NCI-H526 (cell line): ENCODE data around the gene ZNF266.

Experiments
- DNase-seq, 2 experiments: peaks; one replicate each; lab custom pipeline; 2025; lab: John Stamatoyannopoulos, UW

ZNF266 gene

GRCh38 chr19:9435279-9436268, at the start of gene ZNF266:
Gene ZNF266 (minus strand): TSS chr19:9435573. CDS start chr19:9420089, 15,484 bp downstream.
- peak; percentile 63 to 91 for DNase-seq

- no peak for DNase-seq
Observed at GRCh38 chr19:9485140-9485539, 49.8 kb upstream of the ZNF266 start.

DNA sequence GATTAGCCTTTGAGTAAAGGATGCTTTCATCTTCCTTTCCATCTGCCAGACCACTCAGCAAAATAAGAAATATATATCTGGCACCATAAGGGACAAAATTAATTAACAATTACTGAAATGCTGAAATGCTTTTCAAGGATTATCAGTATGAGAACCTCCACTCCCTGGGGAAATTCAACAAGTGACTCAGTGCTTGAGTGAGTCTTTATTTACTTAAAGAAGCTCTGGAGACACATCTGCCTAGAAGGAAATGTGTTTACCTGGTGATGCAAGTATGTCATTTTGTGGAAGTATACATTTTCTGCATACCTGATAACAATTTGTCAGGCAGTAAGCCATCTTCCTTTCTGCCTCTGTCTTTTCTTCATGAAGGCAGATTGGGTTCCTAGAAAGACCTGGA, 39.6 kb upstream of the ZNF266 start:
- no peak for DNase-seq

- DNase-seq, result no peak
Observed at GRCh38 chr19:9467161-9467560, 31.8 kb upstream of the ZNF266 start.

GRCh38 chr19:9461938-9462337, 26.6 kb upstream of the ZNF266 start:
- no peak for DNase-seq

DNA sequence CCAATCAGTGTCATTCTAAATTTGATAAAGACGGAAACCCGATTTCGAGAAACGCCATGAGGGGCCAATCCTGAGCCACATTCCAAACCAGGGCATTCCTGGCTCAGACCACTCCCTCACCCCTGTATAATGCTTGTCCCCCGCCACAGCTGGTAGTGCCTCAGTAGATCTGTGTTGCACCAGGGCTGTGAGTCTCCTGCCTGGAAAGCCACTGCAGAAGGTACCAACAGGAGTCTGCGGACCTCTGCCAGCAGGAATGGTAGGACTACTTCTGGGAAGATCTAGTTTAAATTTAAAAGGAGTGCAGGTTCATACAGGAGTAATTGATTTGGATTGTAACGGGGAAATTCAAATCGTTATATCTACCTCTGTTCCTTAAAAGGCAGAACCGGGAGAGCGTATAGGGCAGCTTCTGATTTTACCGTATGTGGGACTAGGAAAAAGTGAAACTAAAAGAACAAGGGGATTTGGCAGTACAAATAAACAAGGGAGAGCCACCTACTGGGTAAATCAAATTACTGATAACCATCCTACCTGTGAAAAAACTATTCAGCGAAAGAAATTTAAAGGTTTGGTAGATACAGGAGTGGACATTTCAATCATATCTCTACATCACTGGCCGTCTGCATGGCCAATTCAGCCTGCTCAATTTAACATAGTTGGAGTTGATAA, 20.8 kb upstream of the ZNF266 start:
- DNase-seq, result peak in 1 of 2 experiments; percentile 8

DNA sequence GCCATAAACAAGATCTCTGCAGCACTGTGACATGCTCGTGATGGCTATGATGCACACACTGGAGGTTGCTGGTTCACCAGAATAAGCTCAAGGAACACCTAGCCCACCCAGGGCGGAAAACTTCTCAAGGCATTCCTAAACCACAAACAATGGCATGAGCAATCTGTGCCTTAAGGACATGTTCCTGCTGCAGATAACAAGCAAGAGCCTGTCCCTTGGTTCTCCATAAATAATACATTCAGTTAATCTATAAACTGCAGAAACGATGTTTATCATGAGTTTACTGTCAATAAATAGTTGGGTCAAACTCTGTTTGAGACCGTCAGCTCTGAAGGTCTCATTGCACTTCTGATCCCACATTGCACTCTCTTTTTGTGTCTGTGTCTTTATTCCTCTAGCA, 18.6 kb upstream of the ZNF266 start:
- DNase-seq, result no peak

DNA sequence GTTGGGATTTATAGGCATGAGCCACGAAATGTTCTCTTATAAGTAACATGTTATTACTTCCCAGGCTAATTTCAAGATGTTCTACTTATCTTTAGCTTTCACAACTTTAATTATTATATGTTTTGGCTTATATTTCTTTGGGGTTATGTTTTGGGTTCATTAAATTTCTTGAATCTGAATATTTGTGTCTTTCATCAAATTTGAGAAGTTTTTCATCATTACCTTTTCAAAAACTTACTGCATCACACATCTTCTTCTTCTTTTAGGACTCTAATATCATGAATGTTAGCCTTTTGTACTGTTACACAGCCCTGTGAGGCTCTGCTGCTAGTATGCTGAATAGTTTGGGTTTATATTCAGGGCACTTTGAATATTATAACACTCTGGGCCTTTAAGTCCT, 9.7 kb upstream of the ZNF266 start:
- DNase-seq, result no peak

DNA sequence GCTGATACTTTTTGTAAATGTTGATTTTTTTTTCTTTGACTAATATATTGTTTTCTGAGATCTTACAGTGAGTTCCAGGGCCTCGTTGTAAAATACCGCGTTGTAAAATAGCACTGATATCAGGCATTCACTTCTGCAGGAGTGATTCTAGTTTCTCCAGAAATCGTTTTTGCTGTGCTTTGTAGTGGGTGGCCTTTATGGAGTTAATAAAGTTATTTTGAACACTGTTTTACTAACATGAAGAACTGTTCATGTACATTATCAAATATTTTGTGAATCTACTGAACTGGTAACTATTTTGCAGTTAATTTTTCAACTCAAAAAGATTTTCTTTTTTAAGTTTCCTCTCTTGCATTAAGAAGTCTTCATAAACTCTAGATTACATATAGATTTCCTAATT, 985 bp upstream of the ZNF266 start:
- DNase-seq, result no peak

GRCh38 chr19:9431475-9431874, 3.9 kb downstream of the ZNF266 start:
- peak in 1 of 2 experiments; percentile 24 for DNase-seq

DNA sequence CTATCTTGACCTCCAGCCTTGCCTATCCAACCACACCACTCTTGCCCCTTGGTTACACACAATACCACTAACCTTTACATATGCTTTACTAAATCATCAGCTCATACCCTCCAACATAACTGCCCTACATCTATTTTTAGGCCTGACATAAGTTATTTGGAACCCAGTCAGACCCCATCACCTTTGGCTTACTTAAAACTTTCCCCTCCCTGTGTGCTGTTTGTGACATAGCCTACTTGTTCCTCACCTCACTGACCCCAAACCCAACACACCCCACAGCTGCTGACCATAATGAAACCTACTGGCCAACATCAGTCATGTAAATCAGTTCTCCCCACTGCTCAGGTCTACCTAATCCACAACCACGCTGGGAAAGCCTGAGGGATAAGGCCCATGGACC, 4.9 kb downstream of the ZNF266 start:
- DNase-seq, result no peak

DNA sequence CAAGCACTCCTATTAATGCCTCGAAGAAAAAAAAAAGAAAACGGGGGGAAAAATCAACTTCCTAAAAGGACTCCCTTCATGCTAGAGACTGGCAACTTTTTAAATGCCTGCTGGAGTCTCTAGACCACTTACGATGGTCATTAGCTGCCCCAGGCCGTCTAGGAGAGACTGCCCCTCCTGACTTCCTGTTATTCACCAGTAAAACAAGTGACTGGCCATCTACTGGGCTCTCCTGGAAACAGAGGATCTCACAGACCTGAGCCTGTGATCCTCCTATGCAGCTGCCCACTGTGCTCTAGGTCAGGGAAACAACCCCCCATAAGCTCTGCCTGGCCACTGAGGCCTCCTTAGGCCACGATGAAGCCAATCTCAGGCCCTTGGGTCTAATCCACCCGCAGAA, 7.4 kb downstream of the ZNF266 start:
- no peak for DNase-seq

DNA sequence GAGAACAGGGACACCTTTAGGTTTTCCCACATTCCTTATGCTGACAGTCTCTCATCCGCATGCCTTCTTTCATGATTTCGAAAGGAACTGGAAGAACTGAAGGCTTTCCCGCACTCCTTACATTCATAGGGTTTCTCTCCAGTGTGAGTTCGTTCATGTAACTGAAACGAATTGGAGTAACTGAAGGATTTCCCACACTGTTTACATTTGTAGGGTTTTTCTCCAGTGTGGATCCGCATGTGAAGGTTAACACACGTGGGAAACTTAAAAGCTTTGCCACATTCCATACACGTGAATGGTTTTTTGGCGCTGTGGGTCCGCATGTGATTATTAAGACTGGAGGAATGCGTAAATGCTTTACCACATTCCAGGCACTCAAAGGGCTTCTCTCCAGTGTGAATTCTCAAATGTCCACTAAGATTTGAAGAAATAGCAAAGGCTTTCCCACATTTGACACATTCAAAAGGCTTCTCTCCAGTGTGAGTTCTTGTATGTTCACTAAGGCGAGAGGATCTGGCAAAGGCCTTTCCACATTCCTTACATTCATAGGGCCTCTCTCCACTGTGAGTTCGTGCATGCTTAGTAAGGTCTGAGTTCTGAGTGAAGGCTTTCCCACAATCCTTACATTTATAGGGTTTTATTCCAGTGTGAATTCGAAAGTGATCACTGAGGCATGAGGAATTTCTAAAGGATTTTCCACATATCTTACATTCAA, 22.0 kb downstream of the ZNF266 start:
- DNase-seq, result no peak

DNA sequence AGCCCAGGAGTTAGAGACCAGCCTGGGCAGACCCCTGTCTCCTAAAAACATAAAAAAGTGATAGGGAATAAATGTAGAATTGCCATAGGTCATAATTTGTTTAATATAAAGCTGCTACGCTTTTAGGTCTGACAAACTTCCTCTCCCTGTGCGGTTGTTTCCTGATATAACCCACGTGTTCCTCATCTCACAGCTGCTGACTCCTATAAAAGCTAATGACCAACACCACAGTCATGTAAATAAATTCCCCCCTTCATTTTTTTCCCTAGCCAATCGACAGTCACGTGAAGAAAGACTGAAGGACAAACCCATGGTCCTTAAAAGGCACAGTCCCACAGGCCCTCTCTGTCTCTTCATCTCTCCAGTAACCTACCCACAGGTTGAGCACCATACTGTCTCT, 27.5 kb downstream of the ZNF266 start:
- DNase-seq, result no peak

DNA sequence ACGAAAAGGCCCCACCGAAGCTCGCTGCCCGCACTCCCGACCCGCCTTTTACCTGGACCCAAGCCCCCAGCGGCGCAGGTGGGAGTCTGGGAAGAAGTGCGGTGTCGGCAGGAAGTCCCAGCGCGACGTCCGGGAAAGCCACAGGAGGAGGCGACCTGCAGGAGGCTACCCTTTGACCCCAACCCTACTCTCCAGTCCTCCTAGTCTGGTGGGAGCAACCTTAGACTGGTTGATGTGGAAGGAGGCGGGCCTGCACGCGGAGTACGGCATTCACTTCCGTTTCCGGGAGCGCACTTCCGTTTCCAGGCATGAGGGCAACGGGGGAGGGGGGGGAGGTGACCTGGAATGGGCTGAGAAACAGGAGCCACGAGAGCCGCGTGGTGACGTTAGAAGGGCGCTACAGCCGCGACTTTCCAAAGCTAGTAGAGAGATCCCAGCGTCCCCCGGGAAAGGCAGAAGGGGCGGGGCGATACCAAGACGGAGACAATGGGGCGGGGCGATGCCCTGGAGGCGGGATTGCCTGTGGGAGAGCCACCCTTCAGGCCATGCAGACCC, 28.5 kb downstream of the ZNF266 start:
- DNase-seq, result no peak

GRCh38 chr19:9381361-9381785, 54.0 kb downstream of the ZNF266 start:
- DNase-seq, result no peak

DNA sequence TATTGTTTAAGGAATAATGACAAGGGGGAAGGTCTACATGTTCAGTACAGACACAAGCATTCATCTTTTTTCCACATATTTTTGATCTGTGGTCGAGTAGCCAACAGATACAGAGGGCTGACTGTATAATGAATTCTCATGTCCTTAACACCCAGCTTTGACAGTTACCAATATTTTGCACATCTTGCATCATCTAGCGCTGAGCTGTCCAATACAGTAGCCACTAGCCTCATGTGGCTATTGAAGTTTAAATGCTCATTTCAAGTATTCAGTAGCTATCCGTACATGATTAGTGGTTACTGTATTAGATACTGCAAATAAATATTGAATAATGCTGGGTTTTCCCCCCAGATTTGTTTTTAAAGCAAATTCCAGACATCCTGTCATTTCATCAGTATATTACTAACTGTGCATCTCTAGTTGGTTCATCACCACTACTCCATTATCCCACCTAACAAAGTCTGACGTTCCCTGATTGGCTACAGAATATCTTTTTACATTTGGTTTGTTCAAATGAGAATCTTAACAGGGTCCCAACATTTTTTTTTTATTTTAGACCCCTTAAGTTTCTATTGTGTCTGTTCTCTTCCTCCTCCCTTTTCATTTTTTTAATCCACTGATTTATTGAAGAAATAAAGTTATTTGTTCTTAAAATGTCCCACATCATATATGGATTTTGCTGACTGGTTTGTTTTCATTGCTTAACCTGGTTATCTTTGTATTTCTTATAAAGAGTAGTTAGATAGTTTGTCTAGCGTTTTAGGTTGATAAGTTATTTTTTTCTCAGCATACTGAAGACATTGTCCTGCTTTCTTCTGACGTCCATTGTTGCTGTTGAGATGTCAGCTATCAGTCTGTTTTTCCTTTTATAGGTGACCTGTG, 64.4 kb downstream of the ZNF266 start:
- DNase-seq, result no peak

DNA sequence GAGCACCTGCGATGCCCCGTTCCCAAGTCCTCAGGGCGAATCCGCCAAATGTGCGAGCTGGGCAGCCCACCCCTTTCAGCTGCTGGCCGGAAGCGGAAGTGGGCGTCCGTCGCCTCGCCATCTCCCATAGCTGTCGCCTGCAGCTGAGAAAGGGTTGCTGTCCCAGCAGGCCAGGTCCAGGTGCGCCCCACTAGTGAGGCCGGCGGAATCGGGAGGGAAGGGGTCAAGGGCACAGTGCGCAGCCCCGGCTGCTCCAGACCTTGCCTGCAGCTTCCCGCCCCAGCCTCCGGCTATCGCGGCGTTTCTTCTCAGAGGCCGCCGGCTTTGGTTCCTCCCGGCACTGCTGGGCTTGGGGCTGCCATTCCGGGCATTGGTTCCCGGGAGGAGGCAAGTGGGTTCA, 72.5 kb downstream of the ZNF266 start, which contains the start of gene ZNF177:
Gene ZNF177 (plus strand): TSS at position 109 of the 400 bp plus-strand sequence. CDS start 15,299 bp downstream, outside the sequence.
- DNase-seq, result no peak
